NCI-H2081 (cell line): ENCODE results near the gene CUX1.

Source experiments
- DNase-seq, 2 experiments: peaks; one replicate each; lab custom pipeline; 2025; lab: John Stamatoyannopoulos, UW

Gene CUX1

DNA sequence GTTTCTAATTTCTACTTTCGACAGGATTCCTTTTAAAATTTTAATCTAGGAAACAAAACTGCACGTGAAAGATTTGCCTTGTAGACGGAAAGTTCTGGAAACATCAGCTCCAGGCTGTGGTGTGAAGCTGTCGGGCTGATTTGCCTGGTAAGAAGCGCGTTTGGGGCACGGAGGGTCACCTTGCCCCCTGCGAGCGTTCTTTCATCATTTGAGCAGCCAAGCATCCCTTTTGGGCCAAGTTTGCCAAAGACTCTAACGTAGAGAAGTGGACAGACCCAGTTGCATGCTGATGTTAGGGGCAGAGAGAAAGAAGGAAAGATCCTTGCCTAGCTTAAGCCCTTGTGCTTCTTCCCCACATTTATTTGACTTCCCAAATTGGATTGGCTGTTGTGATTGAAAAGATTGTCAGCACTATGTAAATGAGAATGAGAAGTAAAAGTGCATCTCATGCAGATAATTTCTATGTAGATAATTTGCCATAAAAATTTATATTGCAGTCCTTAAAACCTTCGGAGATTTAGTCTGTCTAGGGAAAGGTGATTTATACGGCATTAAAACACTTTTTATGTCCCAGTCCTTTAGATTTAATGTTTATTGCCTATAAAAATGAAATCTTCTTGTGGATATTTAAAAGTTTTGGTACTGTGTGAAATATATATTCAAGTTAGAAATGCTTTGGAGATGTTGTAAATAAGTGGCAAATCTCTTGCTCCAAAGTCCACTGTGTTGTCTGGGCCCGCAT is 76.1 kb downstream of the CUX1 start:
- DNase-seq, result no peak

DNA sequence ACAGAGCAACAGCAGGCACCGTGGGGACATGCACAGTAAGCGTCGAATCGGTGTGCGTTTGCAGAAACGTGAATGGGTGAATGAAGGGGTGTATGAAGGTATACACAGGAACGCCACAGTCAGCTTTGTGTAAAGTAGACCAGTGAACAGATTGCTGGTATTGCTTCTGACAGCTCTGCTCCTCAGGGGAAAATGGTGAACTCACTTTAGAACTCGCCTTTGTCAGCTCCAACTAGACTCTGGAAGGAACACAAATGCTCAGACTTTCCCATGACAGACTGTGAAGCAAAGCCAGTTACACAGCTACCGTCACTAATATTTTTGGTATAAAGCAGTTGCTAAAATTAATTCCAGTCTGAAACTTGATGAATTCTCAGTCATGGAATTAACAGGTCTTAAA is 78.9 kb downstream of the CUX1 start:
- DNase-seq, result no peak

DNA sequence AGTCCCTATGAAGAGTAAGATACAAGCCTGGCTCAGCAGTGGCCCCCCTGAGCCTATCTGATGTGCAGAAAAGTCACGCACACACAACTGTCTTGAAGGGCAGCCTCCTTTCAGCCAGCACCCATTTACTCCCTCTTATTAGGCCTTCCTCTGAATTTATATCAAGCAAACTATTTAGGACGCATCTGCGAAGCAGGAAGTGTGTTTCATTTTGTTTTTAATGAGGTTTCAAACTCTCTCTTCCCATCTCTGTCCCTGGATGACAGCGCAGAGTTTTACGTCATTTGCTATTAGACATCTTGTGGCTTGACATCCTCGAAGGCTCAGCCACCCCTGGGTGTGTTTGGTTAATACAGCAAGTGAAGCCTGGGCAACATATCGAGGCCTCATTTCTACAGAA is 79.5 kb downstream of the CUX1 start:
- no peak for DNase-seq

DNA sequence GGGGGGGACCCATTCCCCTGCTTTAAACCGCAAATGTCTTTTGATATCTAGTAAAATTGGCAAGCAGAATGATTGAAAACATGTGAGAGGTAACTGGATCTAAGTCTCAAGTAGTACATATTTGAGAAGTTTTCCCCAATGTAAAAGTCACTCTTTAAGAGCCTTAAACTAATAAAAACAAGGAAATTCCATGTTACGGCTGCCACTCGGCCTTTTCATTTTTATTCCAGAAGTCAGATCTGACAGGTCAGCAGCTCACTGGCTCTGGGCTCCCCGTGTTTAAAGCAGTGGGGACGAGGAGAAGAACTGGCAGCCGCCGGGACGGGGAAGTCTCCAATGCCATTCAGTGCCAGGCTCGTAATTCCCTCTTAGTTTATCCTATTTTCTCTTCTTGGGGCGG is 80.7 kb downstream of the CUX1 start:
- no peak for DNase-seq

DNA sequence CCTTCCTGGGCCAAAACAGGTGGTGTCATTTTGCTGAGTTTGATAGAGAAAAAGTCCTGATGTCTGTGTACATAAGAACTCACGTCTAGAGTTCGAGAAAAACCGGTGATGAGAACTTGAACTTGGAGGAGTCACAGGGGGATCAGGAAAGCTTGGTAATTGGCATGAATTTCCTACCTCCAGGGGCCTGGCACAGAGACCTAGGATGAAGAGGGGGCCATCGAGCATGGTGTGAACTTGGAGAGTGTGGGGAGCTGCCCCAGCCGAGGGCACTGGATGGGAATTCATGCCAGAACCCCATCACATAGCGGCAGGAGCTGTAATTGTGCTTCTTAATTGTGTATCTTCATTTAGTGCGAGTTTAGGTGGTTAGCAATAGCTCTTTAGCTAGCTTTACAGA is 82.2 kb downstream of the CUX1 start:
- no peak for DNase-seq

- no peak for DNase-seq
Observed at GRCh38 chr7:101900103-101900502, 82.7 kb downstream of the CUX1 start.

GRCh38 chr7:101901661-101902491 is 84.5 kb downstream of the CUX1 start:
- DNase-seq, result no peak

- DNase-seq, result no peak
Observed at GRCh38 chr7:101902680-101903514, 85.5 kb downstream of the CUX1 start.

DNA sequence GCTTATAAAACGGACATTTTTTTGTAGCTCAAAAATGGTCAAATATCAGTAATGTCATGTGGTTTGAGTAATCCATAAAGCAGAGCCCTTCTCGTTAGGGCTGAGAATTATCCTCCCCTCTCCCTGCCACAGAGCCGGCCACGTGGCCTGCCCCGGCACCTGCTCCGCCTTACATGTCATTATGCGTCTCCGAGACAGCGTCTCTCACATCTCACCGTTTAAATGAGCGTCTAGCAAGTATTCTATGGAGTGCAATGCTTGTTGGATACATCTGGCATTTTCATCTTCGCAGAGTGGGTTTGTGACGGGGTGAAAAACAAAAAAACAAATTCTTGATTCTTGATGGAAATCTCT is 86.1 kb downstream of the CUX1 start:
- DNase-seq, result no peak

- DNase-seq, result no peak
Observed at GRCh38 chr7:101904019-101904418, 86.6 kb downstream of the CUX1 start.

GRCh38 chr7:101905203-101905865 is 87.9 kb downstream of the CUX1 start:
- DNase-seq, result no peak

GRCh38 chr7:101906291-101907240 is 89.1 kb downstream of the CUX1 start:
- no peak for DNase-seq

DNA sequence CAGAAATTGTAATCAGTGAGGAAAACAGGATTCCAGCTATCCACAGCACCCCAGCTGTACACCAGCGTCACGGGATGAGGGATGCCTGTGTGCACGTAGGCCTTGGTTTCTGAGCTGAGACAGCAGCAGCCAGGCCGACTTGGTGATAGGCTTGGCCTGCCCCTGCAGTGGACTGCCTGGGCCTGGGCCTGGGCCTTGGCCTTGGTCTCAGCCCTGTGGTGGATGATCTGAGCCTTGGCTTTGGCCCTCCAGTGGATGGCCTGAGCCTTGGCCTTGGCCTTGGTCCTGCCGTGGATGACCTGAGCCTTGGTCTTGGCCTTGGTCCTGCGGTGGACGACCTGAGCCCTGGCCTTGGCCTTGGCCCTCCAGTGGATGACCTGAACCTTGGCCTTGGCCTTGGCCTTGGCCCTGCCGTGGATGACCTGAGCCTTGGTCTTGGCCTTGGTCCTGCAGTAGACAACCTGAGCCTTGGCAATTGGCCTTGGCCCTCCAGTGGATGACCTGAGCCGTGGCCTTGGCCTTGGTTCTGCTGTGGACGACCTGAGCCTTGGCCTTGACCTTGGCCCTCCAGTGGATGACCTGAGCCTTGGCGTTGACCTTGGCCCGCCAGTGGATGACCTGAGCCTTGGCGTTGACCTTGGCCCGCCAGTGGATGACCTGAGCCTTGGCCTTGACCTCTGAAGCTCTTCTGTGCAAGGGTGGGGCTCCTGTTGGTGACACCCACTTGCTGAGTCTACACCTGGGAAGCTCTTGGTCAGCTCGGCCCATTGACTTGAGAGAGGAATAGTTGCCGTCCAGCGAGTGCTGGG is 93.8 kb downstream of the CUX1 start:
- DNase-seq, result no peak

GRCh38 chr7:101911800-101912715 is 94.6 kb downstream of the CUX1 start:
- DNase-seq, result peak in 1 of 2 experiments; percentile 39

DNA sequence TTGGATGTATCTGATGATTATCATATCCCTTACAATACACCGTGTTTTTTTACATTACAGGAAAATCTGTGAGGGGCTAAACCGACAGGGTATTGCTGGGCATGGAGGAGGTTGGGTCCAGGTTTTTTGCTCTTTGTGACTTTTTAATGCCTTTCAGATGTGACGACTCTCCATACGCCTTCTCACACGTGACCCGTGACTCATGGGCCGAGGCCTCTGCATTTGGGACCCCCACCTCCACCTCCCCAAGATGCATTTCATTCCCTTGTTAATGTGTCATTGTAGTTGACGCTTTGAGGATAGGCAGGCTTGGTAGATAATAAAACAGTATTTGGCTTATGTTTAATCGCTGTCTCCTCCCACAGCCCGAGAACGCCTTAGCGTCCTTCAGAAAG is 95.3 kb downstream of the CUX1 start:
- DNase-seq, result no peak

- no peak for DNase-seq
Observed at GRCh38 chr7:101913247-101913721, 95.9 kb downstream of the CUX1 start.

- no peak for DNase-seq
Observed at GRCh38 chr7:101913851-101914250, 96.4 kb downstream of the CUX1 start.

DNA sequence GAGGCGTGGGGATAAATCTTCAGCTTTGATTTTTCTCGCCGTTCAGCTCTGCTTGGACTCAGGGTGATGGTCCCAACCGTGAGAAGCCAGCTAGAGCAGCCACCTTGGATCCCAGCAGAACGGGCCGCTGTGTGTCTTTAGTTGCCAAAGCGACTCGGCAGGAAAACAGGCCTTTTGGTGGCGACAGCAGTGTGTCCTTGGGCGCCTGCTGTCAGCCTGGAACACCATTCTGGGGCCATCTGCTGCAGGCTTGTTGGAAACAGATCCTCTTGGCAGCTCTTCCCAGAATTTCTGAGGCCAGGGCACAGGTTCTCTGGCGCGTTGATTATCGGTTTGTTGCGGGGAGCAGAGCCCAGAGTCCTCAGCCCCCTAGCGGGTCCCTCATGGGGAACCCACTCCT is 97.6 kb downstream of the CUX1 start:
- peak in 1 of 2 experiments; percentile 40 for DNase-seq
